Osteocyte (in vitro differentiated cells): ENCODE data around the gene MESD. TPM values are rescaled to one million over a fixed set of nuclear protein-coding genes. Genes with fewer than 3 reads are reported as not detected.

ENCODE experiments used
- DNase-seq: peaks from one replicate; pipeline ENCODE4 v3.0.0; 2021; ENCODE audit warnings: mixed read lengths; ENCODE audit not compliant: unreplicated experiment; ENCODE audit errors: extremely low spot score
- H3K27ac Mint-ChIP-seq: one replicate; pipeline ENCODE4 v1.8.0; 2021; ENCODE audit warnings: mild to moderate bottlenecking, mixed read lengths; ENCODE audit not compliant: unreplicated experiment
- H3K27me3 Mint-ChIP-seq: one replicate; pipeline ENCODE4 v1.8.0; 2021; ENCODE audit warnings: mixed read lengths; ENCODE audit not compliant: unreplicated experiment
- H3K36me3 Mint-ChIP-seq: one replicate; pipeline ENCODE4 v1.8.0; 2021; ENCODE audit warnings: mixed read lengths; ENCODE audit not compliant: unreplicated experiment
- H3K4me1 Mint-ChIP-seq: one replicate; pipeline ENCODE4 v1.8.0; 2021; ENCODE audit warnings: mixed read lengths; ENCODE audit not compliant: unreplicated experiment
- H3K4me3 Mint-ChIP-seq: one replicate; pipeline ENCODE4 v1.8.0; 2021; ENCODE audit warnings: mild to moderate bottlenecking, moderate library complexity, mixed read lengths; ENCODE audit not compliant: unreplicated experiment
- H3K9me3 Mint-ChIP-seq: one replicate; pipeline ENCODE4 v1.8.0; 2021; ENCODE audit warnings: mixed read lengths; ENCODE audit not compliant: unreplicated experiment
- CTCF ChIP-seq: fragments of 200-600 bp; sonication (generic); IDR thresholded peaks from 2 replicates; pipeline ENCODE4 v1.5.0; 2021; ENCODE audit warnings: antibody characterized with exemption, mild to moderate bottlenecking, moderate library complexity
- microRNA-seq: library from miRNA; unstranded; fragments of <30 nt; microRNA quantifications from one replicate; pipeline ENCODE4 v1.1.0, GENCODE V29; 2020; ENCODE audit not compliant: unreplicated experiment
- total RNA-seq: library from RNA; stranded (reverse); gene quantifications from 2 replicates; pipeline ENCODE4 v1.2.1, GENCODE V29; 2021

Gene MESD
- total RNA-seq, 1 donor from 2014 or later: 25.3 TPM

GRCh38 chr15:80902298-80902801 lies 87.3 kb downstream of the MESD start:
- no peak for TF ChIP-seq CTCF
- H3K27ac Mint-ChIP-seq: peak overlapping the region; percentile 18
- no peaks in the 10 kb centered on the region for H3K9me3 Mint-ChIP-seq
- H3K36me3 Mint-ChIP-seq: peaks cover 78% of the 10 kb centered on the region
- no peak overlapping the region for H3K4me3 Mint-ChIP-seq
- H3K27me3 Mint-ChIP-seq: no peaks in the 10 kb centered on the region
- no peak for DNase-seq
- H3K4me1 Mint-ChIP-seq: peaks cover 65% of the 10 kb centered on the region

GRCh38 chr15:80898040-80898439 lies 91.6 kb downstream of the MESD start:
- Mint-ChIP-seq H3K4me1 (peaks cover 48% of the 10 kb centered on the region), H3K27me3 (no peaks in the 10 kb centered on the region), H3K36me3 (peaks cover 81% of the 10 kb centered on the region), H3K4me3 (no peak overlapping the region), H3K9me3 (no peaks in the 10 kb centered on the region), H3K27ac (no peak overlapping the region)
- no peak for TF ChIP-seq CTCF
- no peak for DNase-seq

Small RNA genes within 50 kb of the gene (microRNA-seq; reads per million reads assigned to microRNA genes)
- not detected for gene MIR4514

Other genes starting within 250 kb of the MESD start
- 445 and 457 TPM in 2 replicates for gene CEMIP, start 210.4 kb downstream of the MESD start, total RNA-seq
- gene TLNRD1, start 11.1 kb upstream of the MESD start, total RNA-seq: 10.6 and 11.5 TPM in 2 replicates
- not detected in 2 replicates for gene CFAP161, start 144.5 kb upstream of the MESD start, total RNA-seq
- gene IL16, start 207.1 kb upstream of the MESD start, total RNA-seq: not detected in 2 replicates